ENCODE data around the gene FGD2. TPM values are rescaled to one million over a fixed set of nuclear protein-coding genes. Genes with fewer than 3 reads are reported as not detected.

The FGD2 gene
- total RNA-seq, 2 experiments from 2014 or later: 0.50 to 0.63 TPM

DNA sequence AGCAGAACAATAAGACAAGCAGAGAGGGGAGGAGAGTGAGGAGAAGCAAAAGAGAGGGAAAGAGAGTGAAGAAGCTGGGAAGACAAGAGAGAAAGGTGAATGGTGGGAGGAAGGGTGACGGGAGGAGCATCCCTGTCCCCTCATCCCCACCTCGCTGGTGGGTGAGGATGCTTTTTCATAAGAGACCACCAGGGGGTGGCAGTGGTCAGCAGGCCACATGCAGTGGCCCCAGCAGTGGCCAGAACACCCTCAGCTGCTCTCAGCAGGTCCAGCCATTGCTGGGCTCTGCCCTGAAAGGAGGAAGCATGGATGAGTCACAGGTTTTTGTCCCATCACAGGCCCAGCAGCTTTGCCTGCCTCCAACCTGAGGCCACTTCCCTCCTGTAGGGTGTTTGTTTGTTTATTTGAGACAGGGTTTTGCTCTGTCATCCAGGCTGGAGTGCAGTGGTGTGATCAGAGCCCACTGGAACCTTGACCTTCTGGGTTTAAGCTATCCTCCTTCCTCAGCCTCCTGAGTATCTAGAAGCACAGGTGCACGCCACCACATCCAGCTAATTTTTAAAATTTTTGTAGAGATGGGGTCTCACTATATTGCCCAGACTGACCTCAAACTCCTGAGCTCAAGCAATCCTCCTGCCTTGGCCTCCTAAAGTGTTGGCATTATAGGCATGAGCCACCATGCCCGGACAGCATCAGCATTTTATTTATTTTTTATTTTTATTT lies 24.0 kb downstream of the FGD2 start:
- Mint-ChIP-seq H3K36me3 (ENCODE audit: low read depth) (peaks cover 3% of the 10 kb centered on the region), H3K27ac (peak overlapping the region; percentile 60), H3K27me3 (no peaks in the 10 kb centered on the region), H3K4me1 (peaks cover 54% of the 10 kb centered on the region), H3K9me3 (ENCODE audit: low read depth) (peaks cover 4% of the 10 kb centered on the region), H3K4me3 (no peak overlapping the region)
- CTCF ChIA-PET: interaction anchor here (0.5 to 22.3 kb wide), 20 partner anchors 9 to 829 kb away, joined by 3 to 586 read pairs (median 4); partner anchors contain the start of gene PIM1
- POLR2A ChIA-PET: interaction anchor here (0.7 to 1.1 kb wide), 2 partner anchors 21 to 142 kb away, joined by 3 to 6 read pairs; no protein-coding TSS in a partner anchor
- intact Hi-C loops (cut with DNase I, micrococcal nuclease): loop anchor here in 1 of 2 experiments (1.0 to 10.0 kb wide), 2 partner anchors 143 to 405 kb away; partner anchors contain the start of gene CMTR1
- DNase-seq (peak; percentile 68), ATAC-seq (peak; percentile 17)

DNA sequence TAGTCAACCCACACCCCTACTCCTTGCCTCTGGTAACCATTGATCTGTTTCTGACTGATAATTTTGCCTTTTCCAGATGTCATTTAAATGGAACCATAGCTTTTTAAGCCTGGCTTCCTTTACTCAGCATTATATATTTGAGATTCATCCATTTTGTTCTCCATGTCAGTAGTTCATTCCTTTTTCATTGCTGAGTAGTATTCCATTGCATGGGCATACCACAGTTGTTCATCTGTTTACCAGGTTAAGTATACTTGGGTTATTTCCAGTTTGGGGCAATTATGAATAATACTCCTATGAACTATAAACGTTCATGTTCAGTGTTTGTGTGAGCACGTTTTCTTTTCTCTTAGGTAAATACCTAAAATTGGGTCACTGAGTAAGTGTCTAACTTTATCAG lies 25.1 kb downstream of the FGD2 start:
- POLR2A ChIA-PET: no interaction called here
- ATAC-seq: no peak
- intact Hi-C loops (cut with DNase I, micrococcal nuclease): loop anchor here in 1 of 2 experiments (5.0 kb wide), 1 partner anchor 467 kb away; the partner anchor contains the start of gene CCDC167
- CTCF ChIA-PET: interaction anchor here (0.6 to 22.3 kb wide), 8 partner anchors 10 to 617 kb away, joined by 4 to 586 read pairs (median 18); partner anchors contain the start of gene PIM1
- Mint-ChIP-seq H3K27ac (no peak overlapping the region), H3K36me3 (ENCODE audit: low read depth) (peaks cover 3% of the 10 kb centered on the region), H3K27me3 (no peaks in the 10 kb centered on the region), H3K4me1 (peaks cover 48% of the 10 kb centered on the region), H3K9me3 (ENCODE audit: low read depth) (peaks cover 4% of the 10 kb centered on the region), H3K4me3 (no peak overlapping the region)
- no peak for DNase-seq

DNA sequence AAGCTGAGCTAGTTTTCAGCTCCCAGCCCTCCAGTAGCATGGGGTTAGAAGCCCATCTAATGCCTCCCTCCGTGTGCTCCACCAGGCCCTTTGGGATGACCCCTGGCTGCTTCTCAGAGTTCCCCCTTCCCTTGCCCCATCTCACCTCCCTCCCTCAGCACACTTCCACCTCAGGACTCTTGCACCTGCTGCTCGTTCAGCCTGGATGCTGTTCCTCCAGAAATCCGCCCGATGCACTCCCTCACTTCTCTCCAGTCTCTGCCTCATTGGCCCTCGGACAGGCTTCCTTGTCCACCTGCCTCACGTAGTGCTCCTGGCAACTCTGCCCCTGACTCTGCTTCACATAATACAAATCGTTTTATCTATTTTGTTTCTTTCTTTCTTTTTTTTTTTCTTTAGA lies 26.8 kb downstream of the FGD2 start:
- peaks cover 41% of the 10 kb centered on the region for H3K4me1 Mint-ChIP-seq
- CTCF ChIA-PET: interaction anchor here (0.7 to 22.3 kb wide), 6 partner anchors 12 to 175 kb away, joined by 3 to 586 read pairs (median 49); partner anchors contain the start of gene PIM1
- intact Hi-C loops (cut with DNase I, micrococcal nuclease): loop anchor here in 1 of 2 experiments (5.0 kb wide), 1 partner anchor 465 kb away; the partner anchor contains the start of gene CCDC167
- DNase-seq: no peak
- no peak for ATAC-seq
- peak overlapping the region; percentile 66 for H3K27ac Mint-ChIP-seq
- H3K36me3 Mint-ChIP-seq (ENCODE audit: low read depth): peaks cover 3% of the 10 kb centered on the region
- H3K27me3 Mint-ChIP-seq: no peaks in the 10 kb centered on the region
- POLR2A ChIA-PET: no interaction called here
- no peak overlapping the region for H3K4me3 Mint-ChIP-seq
- H3K9me3 Mint-ChIP-seq (ENCODE audit: low read depth): peaks cover 4% of the 10 kb centered on the region

DNA sequence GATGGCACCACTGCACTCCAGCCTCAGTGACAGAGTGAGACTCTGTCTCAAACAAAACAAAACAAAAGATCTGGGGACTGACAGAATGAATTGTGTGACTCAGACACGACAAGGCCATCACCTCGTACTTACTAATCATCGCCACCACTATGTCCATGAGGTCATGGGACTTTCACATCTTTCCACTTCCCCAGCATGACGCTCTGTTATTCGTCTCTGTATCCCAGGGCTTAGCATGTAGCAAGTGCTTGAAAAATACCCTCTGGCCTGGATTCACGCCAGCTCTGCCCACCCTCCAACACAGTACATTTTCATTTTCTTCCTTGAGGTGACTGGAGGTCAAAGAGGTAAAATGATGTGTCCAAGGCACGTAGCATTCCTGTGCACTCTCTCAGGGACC lies 27.8 kb downstream of the FGD2 start:
- DNase-seq (peak; percentile 78), ATAC-seq (peak; percentile 86)
- peak overlapping the region; percentile 8 for H3K4me3 Mint-ChIP-seq
- peaks cover 4% of the 10 kb centered on the region for H3K9me3 Mint-ChIP-seq (ENCODE audit: low read depth)
- peaks cover 3% of the 10 kb centered on the region for H3K36me3 Mint-ChIP-seq (ENCODE audit: low read depth)
- H3K27ac Mint-ChIP-seq: peak overlapping the region; percentile 88
- H3K4me1 Mint-ChIP-seq: peaks cover 41% of the 10 kb centered on the region
- intact Hi-C loops (cut with DNase I, micrococcal nuclease): loop anchor here (1.0 to 5.0 kb wide), 6 partner anchors 9 to 464 kb away; partner anchors contain the start of gene CCDC167 (in 1 of the 2)
- CTCF ChIA-PET: interaction anchor here (0.7 to 22.3 kb wide), 9 partner anchors 9 to 174 kb away, joined by 3 to 586 read pairs (median 4); no protein-coding TSS in a partner anchor
- POLR2A ChIA-PET: interaction anchor here (1.3 to 1.7 kb wide), 2 partner anchors 16 to 176 kb away, joined by 3 to 7 read pairs; no protein-coding TSS in a partner anchor
- H3K27me3 Mint-ChIP-seq: no peaks in the 10 kb centered on the region

DNA sequence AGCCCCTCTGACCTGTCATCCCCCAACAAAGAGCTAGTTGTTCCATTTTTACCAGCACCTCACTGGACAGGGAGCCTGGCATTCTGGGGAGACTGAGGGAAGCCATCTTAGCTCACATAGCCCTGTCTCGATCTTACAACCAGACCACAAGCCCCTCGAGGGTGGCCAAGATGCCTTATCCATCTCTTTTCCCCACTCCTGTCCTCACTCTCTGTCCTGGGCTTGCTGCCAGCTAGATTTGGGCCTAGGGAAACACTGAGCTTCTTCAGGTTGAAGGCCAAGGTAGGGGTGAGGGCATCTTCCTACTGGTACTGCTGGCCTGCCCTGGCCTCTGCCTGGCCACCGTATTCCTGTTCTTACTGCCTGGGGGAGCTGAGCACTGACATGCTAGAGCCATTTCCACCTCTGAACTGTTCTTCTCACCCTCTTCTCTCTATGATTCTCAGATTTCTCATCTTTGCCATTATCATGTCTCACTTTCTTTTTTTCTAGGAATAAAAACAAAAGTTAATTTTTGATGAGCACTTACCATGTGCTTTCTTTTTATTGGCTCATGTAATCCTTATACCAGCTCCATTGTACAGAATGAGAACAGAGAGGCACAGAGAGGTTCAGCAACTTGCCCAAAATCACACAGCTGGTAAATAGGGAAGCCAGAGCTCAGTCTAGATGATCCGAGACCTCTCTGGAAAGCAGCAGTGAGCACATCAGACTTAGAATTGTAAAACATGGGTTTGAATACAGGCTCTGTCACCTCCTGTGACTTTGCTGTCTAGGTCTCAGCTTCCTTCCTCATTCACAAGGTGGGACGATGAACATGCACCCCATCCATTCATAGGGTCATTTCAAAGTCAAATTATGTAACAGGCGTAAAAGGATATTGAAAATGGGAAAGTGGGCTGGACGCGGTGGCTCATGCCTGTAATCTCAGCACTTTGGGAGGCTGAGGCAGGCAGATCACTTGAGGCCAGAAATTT lies 28.7 kb downstream of the FGD2 start:
- ChIA-PET POLR2A (interaction anchor here (0.5 to 1.7 kb wide), 8 partner anchors 10 to 568 kb away, joined by 3 to 8 read pairs (median 4); no protein-coding TSS in a partner anchor), CTCF (interaction anchor here (0.7 to 22.3 kb wide), 11 partner anchors 8 to 1565 kb away, joined by 3 to 586 read pairs (median 4); no protein-coding TSS in a partner anchor)
- DNase-seq (peak; percentile 56), ATAC-seq (peak; percentile 65)
- Mint-ChIP-seq H3K4me1 (peaks cover 41% of the 10 kb centered on the region), H3K36me3 (ENCODE audit: low read depth) (peaks cover 3% of the 10 kb centered on the region), H3K27ac (peak overlapping the region; percentile 88), H3K27me3 (no peaks in the 10 kb centered on the region), H3K4me3 (no peak overlapping the region), H3K9me3 (ENCODE audit: low read depth) (peaks cover 4% of the 10 kb centered on the region)
- intact Hi-C loops (cut with DNase I, micrococcal nuclease): loop anchor here (1.0 to 5.0 kb wide), 6 partner anchors 10 to 463 kb away; partner anchors contain the start of gene CCDC167 (in 1 of the 2)

DNA sequence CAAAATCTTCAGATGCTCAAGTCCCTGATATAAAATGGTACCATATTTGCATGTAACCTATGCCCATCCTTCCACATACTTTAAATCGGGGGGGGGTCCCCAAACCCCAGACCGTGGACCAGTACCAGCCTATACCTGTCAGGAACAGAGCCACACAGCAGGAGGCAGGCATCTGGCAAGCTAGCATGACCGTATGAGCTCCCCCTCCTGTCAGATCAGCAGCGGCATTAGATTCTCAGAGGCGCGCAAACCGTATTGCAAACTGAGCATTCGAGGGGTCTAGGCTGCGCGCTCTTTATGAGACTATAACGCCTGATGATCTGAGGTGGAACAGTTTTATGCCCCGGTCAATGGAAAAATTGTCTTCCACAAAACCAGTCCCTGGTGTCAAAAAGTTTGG lies 30.7 kb downstream of the FGD2 start:
- H3K9me3 Mint-ChIP-seq (ENCODE audit: low read depth): no peaks in the 10 kb centered on the region
- no peaks in the 10 kb centered on the region for H3K36me3 Mint-ChIP-seq (ENCODE audit: low read depth)
- ATAC-seq (no peak), DNase-seq (no peak)
- no peaks in the 10 kb centered on the region for H3K27me3 Mint-ChIP-seq
- intact Hi-C loops (cut with DNase I, micrococcal nuclease): no loop called here
- peaks cover 37% of the 10 kb centered on the region for H3K4me1 Mint-ChIP-seq
- no peak overlapping the region for H3K27ac Mint-ChIP-seq
- ChIA-PET CTCF (interaction anchor here (0.7 to 22.3 kb wide), 3 partner anchors 9 to 171 kb away, joined by 3 to 586 read pairs (median 5); no protein-coding TSS in a partner anchor), POLR2A (no interaction called here)
- H3K4me3 Mint-ChIP-seq: no peak overlapping the region

DNA sequence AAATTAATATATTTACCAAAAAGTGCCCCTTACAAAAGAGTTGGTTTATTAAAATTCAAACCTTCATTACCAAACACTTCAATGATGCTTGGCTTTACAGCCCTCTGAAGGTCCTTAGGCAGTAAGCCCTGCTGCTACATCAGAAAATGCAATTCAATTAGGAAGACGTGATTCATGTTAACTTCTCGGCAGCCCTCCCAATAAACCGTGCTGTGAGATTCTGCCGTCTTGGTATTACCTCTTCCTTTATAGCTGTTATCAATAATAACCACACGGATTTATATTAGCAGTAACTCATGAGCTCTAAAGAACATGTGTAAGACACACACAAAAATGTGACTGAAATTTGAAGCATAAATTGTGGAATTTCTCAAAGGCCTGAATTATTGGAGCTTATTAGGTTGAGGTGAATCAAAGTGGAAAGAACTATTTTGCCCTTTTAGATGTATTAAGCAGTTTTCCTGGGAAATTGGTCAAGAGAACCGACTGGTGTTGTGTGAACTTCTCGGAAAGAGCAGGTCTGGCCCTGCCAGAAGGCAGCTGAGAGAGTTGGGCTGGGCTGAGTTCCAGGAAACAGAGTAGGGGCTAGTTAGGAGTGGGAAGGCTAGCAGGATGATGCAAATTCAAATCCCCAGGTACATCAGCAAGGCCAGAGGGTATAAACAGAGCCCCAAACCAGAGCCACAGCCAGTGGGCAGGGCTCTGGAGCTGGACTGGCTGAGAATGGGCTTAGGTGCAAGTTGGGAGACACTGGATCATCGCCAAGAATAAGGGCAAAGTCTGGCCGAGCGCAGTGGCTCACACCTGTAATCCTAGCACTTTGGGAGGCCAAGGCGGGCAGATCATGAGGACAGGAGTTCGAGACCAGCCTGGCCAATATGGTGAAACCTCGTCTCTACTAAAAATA lies 33.1 kb downstream of the FGD2 start:
- no peak for ATAC-seq
- POLR2A ChIA-PET: no interaction called here
- intact Hi-C loops (cut with DNase I, micrococcal nuclease): no loop called here
- Mint-ChIP-seq H3K27me3 (no peaks in the 10 kb centered on the region), H3K27ac (peak overlapping the region; percentile 2), H3K9me3 (ENCODE audit: low read depth) (no peaks in the 10 kb centered on the region), H3K4me3 (no peak overlapping the region), H3K4me1 (peaks cover 34% of the 10 kb centered on the region), H3K36me3 (ENCODE audit: low read depth) (no peaks in the 10 kb centered on the region)
- CTCF ChIA-PET: interaction anchor here (0.7 to 1.5 kb wide), 5 partner anchors 10 to 276 kb away, joined by 3 to 8 read pairs (median 3); no protein-coding TSS in a partner anchor
- no peak for DNase-seq

DNA sequence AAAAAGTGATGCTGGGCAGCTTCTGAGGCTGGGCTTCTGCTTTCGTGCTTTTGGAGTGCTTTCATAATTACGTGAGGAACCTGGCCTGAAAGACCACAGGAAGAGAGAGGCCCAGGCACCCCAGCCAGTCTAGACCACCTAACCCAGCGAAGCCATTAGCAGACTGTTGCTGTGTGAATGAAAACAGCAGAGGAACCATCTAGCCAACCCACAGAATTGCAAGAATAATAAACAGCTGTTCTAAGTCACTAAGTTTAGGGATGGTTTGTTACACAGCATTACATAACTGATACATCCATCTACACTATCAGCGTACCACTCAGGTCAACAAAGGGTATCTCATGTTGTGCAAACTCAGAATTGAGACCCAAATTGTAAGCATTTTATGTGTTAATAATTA lies 34.5 kb downstream of the FGD2 start:
- Mint-ChIP-seq H3K27ac (no peak overlapping the region), H3K4me1 (peaks cover 23% of the 10 kb centered on the region), H3K4me3 (no peak overlapping the region), H3K27me3 (no peaks in the 10 kb centered on the region), H3K9me3 (ENCODE audit: low read depth) (no peaks in the 10 kb centered on the region), H3K36me3 (ENCODE audit: low read depth) (no peaks in the 10 kb centered on the region)
- no peak for DNase-seq
- ATAC-seq: no peak
- ChIA-PET POLR2A (interaction anchor here (0.6 kb wide), 1 partner anchor 66 kb away, joined by 6 read pairs; no protein-coding TSS in a partner anchor), CTCF (interaction anchor here (0.5 to 1.5 kb wide), 2 partner anchors 18 to 617 kb away, joined by 3 to 5 read pairs; no protein-coding TSS in a partner anchor)
- intact Hi-C loops (cut with DNase I, micrococcal nuclease): no loop called here

DNA sequence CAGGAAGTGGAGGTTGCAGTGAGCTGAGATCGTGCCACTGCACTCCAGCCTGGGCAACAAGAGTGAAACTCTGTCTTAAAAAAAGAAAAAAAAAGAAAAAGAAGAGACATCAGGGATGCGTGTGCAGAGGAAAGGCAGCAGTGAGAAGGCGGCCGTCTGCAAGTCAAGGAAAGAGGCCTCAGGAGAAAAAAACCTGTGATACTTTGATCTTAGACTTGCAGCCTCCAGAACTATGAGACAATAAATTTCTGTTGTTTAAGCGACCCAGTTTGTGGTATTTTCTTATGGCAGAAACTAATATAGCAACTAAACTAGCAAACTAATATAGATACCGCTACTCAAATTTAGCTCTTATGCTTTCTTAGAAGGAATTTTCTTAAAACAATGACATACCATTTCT lies 36.1 kb downstream of the FGD2 start:
- H3K9me3 Mint-ChIP-seq (ENCODE audit: low read depth): peaks cover under 1% of the 10 kb centered on the region
- H3K36me3 Mint-ChIP-seq (ENCODE audit: low read depth): no peaks in the 10 kb centered on the region
- ChIA-PET POLR2A (interaction anchor here (0.7 kb wide), 1 partner anchor 156 kb away, joined by 3 read pairs; no protein-coding TSS in a partner anchor), CTCF (interaction anchor here (0.9 to 1.8 kb wide), 5 partner anchors 10 to 269 kb away, joined by 3 to 15 read pairs (median 4); no protein-coding TSS in a partner anchor)
- DNase-seq: no peak
- H3K27me3 Mint-ChIP-seq: no peaks in the 10 kb centered on the region
- peak; percentile 70 for ATAC-seq
- intact Hi-C loops (cut with DNase I, micrococcal nuclease): no loop called here
- no peak overlapping the region for H3K27ac Mint-ChIP-seq
- H3K4me3 Mint-ChIP-seq: no peak overlapping the region
- H3K4me1 Mint-ChIP-seq: peaks cover 31% of the 10 kb centered on the region

DNA sequence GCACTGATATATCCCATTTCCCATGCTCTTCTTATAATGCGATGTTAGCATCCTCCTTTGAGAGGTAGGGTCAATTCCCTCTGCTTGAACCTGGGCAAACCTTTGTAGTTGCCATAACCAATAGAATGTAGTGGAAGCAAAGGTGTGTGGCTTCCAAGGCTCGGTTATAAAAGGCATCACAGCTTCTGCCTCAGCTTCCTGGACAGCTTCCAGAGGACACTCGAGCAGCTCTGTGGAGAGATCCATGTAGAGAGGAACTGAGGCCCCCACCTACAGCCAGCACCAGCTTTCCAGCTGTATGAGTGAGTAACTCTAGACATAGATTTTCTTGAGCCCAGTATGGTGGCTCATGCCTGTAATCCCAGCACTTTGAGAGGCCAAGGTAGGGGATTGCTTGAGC lies 36.7 kb downstream of the FGD2 start:
- DNase-seq (no peak), ATAC-seq (peak; percentile 19)
- Mint-ChIP-seq H3K27ac (no peak overlapping the region), H3K4me1 (peaks cover 38% of the 10 kb centered on the region), H3K36me3 (ENCODE audit: low read depth) (no peaks in the 10 kb centered on the region), H3K9me3 (ENCODE audit: low read depth) (peaks cover 1% of the 10 kb centered on the region), H3K27me3 (no peaks in the 10 kb centered on the region), H3K4me3 (no peak overlapping the region)
- CTCF ChIA-PET: interaction anchor here (0.9 to 1.8 kb wide), 6 partner anchors 8 to 269 kb away, joined by 3 to 15 read pairs (median 4); no protein-coding TSS in a partner anchor
- intact Hi-C loops (cut with DNase I, micrococcal nuclease): no loop called here
- POLR2A ChIA-PET: interaction anchor here (0.6 kb wide), 1 partner anchor 58 kb away, joined by 3 read pairs; no protein-coding TSS in a partner anchor

Data from activated CD4-positive, alpha-beta T cell treated with anti-CD3 and anti-CD28 coated beads for 36 hours (primary cell).